HepG2 (cell line): ENCODE measurements around the gene UROD. TPM values are rescaled to one million over a fixed set of nuclear protein-coding genes. Genes with fewer than 3 reads are reported as not detected.
"Not testable (repeated sequence)": the region's sequence is repeated elsewhere in the genome, so short reads cannot be mapped to it uniquely, and the experiment has no call there.

Experiments
- ATAC-seq: fragments of 200-7000 bp; cut with Tn5 transposase; 3 replicates; pipeline ENCODE4 v1.9.1; 2020; ENCODE audit warnings: mild to moderate bottlenecking, moderate library complexity
- BruUV-seq: library from RNA; stranded (reverse); fragments of 400-500 nt; replicated peaks from 2 replicates; lab custom pipeline; 2021; lab: Mats Ljungman, UMichigan
- CTCF ChIA-PET: fragments of 300-600 bp; formaldehyde crosslinking; extraction: SDS; loops from one replicate; lab custom pipeline; 2021; ENCODE audit warnings: low total read pairs, inconsistent platforms, low intra/inter-chr PET ratio; lab: Yijun Ruan, JAX
- POLR2A ChIA-PET: fragments of 350-600 bp; sonication (Branson Sonifier 250); formaldehyde crosslinking; loops from one replicate; lab custom pipeline; 2020; ENCODE audit warnings: antibody characterized with exemption, inconsistent platforms; lab: Yijun Ruan, JAX
- DNase-seq: peaks from one replicate; pipeline ENCODE4 v3.0.0-alpha.2; 2015; ENCODE audit warnings: low spot score
- FAIRE-seq: peaks from 3 replicates; lab custom pipeline; 2011; peaks lifted over from hg19 to GRCh38; lab: Jason Lieb, UNC
- H2AFZ ChIP-seq: one replicate; pipeline ENCODE4 v1.6.1; 2011; ENCODE audit warnings: low read length, inconsistent platforms
- H3K27ac ChIP-seq: fragments of 300-600 bp; 3 replicates; pipeline ENCODE4 v1.8.0; 2011; ENCODE audit warnings: mixed run types, mild to moderate bottlenecking, mixed read lengths, low read length, inconsistent platforms; ENCODE audit not compliant: insufficient read depth; ENCODE audit errors: extremely low read length
- H3K27me3 ChIP-seq, 2 experiments: fragments of 200-600 bp in 1 of 2; 2 replicates in 1 of 2; 3 replicates in 1 of 2; pipeline versions ENCODE4 v1.6.0 to v1.8.0; 2011; ENCODE audit warnings: low read length in 2 of 2, mild to moderate bottlenecking in 2 of 2, moderate library complexity in 2 of 2, inconsistent platforms in 1 of 2; ENCODE audit not compliant: insufficient read depth in 2 of 2, control insufficient read depth in 1 of 2
- H3K36me3 ChIP-seq, 2 experiments: fragments of 200-600 bp in 1 of 2; replicated peaks in 1 of 2; 2 replicates in 1 of 2; 3 replicates in 1 of 2; pipeline versions ENCODE4 v1.5.1 to v1.8.0; 2011; ENCODE audit warnings: low read length in 2 of 2, inconsistent platforms in 1 of 2; ENCODE audit not compliant: insufficient read depth in 2 of 2, control insufficient read depth in 1 of 2
- H3K4me1 ChIP-seq: 2 replicates; pipeline ENCODE4 v1.5.1; 2012; ENCODE audit warnings: low read length, inconsistent platforms; ENCODE audit not compliant: insufficient read depth
- H3K4me2 ChIP-seq: 2 replicates; pipeline ENCODE4 v1.6.0; 2011; ENCODE audit warnings: low read depth, low read length, inconsistent platforms
- H3K4me3 ChIP-seq, 3 experiments: fragments of 200-600 bp in 1 of 3; sonication (generic), shearing (Covaris generic) in 1 of 3; replicated peaks in 1 of 3; 2 replicates each; pipeline ENCODE4 v1.5.1; 2011 to 2016; ENCODE audit warnings: low read length in 3 of 3, inconsistent platforms in 2 of 3, low read depth in 2 of 3, mild to moderate bottlenecking in 2 of 3, control low read depth in 1 of 3, mixed read lengths in 1 of 3; ENCODE audit not compliant: insufficient read depth in 1 of 3
- H3K79me2 ChIP-seq: one replicate; pipeline ENCODE4 v1.6.1; 2011; ENCODE audit warnings: low read length, inconsistent platforms; ENCODE audit not compliant: insufficient read depth
- H3K9ac ChIP-seq: 2 replicates; pipeline ENCODE4 v1.6.0; 2011; ENCODE audit warnings: mild to moderate bottlenecking, low read depth, low read length, inconsistent platforms; ENCODE audit not compliant: insufficient read depth
- H3K9me3 ChIP-seq: 2 replicates; pipeline ENCODE4 v1.5.1; 2012; ENCODE audit warnings: mild to moderate bottlenecking, low read length
- H4K20me1 ChIP-seq: 2 replicates; pipeline ENCODE4 v1.6.0; 2011; ENCODE audit warnings: inconsistent platforms, mild to moderate bottlenecking, low read length, moderate library complexity; ENCODE audit not compliant: insufficient read depth
- KMT2A ChIP-seq: sonication (generic); formaldehyde crosslinking; IDR thresholded peaks from 2 replicates; pipeline ENCODE4 v1.4.0; 2020; ENCODE audit warnings: missing genetic modification reagents
- SMC3 ChIP-seq: IDR thresholded peaks from 2 replicates; pipeline ENCODE4 v1.6.1; 2011; ENCODE audit warnings: low read length, improper control_type of control experiment
- STAG1 ChIP-seq: sonication (generic); formaldehyde crosslinking; IDR thresholded peaks from 2 replicates; pipeline ENCODE4 v1.4.0; 2020; ENCODE audit warnings: missing genetic modification reagents
- WGBS: methylation state at CpG from one replicate; pipeline ENCODE4 v1.1.6; 2017; ENCODE audit warnings: low lambda C conversion rate; 5-methylcytosine and 5-hydroxymethylcytosine counted together
- in situ Hi-C: cut with HindIII; loops from 2 replicates; pipeline ENCODE4 v1.10.0; 2017; ENCODE audit warnings: low pct_unique_long_range_greater_than_20kb; ENCODE audit not compliant: extremely low pct_ligation_motif_present
- intact Hi-C: fragments of 100-400 bp; cut with micrococcal nuclease; formaldehyde crosslinking; loops from one replicate; pipeline ENCODE4 v1.10.0; 2022; ENCODE audit not compliant: unreplicated experiment
- polyA plus RNA-seq, 8 experiments: library from polyadenylated mRNA; depleted of rRNA in 3 of 8; stranded (reverse) in 7 of 8; unstranded in 1 of 8; fragments of >200 nt; fragmentation: Illumina TruSeq in 4 of 8; extraction: Trizol in 4 of 8; gene quantifications; 2 replicates each; pipeline versions ENCODE4 v1.2.1 to v1.2.3, GENCODE V29; 2011 to 2016; ENCODE audit warnings: low read depth in 4 of 8, missing spikeins in 1 of 8, mixed read lengths in 1 of 8; ENCODE audit not compliant: insufficient read depth in 1 of 8
- total RNA-seq, 5 experiments: library from RNA; depleted of rRNA; stranded (reverse); fragments of >200 nt; fragmentation: Illumina TruSeq; extraction: Trizol; gene quantifications; 2 replicates each; pipeline ENCODE4 v1.2.3, GENCODE V29; 2016; ENCODE audit warnings: low read depth in 1 of 5
- TF ChIP-seq, protein P1 (sequence below): sonication (generic); formaldehyde crosslinking; IDR thresholded peaks from 2 replicates; pipeline ENCODE4 v1.8.1; 2023; ENCODE audit warnings: mild to moderate bottlenecking, moderate library complexity, missing genetic modification reagents
- TF ChIP-seq, protein P2 (sequence below): sonication (generic); formaldehyde crosslinking; IDR thresholded peaks from 2 replicates; pipeline ENCODE4 v1.5.0; 2020; ENCODE audit warnings: mild to moderate bottlenecking, missing genetic modification reagents, moderate library complexity

The UROD gene
- total and polyA plus RNA-seq, 2 of the 13 experiments (the other 11 are each of a cell fraction or from before 2014, with no cell fraction given): 162 to 171 TPM

DNA sequence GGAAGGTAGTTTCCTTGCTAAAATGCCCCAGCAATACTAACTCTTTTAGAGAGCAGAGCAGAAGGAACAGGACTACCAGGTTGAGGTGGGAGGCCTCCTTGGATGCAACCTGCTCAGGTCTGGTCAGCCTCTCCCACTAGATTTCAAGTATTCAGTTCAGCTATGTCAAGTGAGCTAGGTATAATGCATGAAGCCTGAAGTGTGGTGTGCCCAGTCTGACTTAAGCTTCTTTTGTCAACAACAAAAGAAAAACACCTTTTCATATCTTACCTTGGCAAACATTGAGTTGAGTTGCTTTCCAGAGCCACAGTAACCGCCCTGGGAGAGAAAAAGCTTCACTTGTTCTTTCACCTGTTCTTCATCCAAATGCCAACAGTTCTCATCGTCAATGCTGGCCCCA, 47.8 kb downstream of the UROD start:
- CTCF ChIA-PET: no interaction called here
- Histone ChIP-seq H4K20me1 (no peaks in the 10 kb centered on the region), H3K4me2 (no peak overlapping the region), H3K79me2 (no peaks in the 10 kb centered on the region), H3K9me3 (no peaks in the 10 kb centered on the region), H2AFZ (no peak overlapping the region), H3K36me3 (peaks cover 10 to 42% of the 10 kb centered on the region in 2 experiments), H3K4me3 (no peak overlapping the region), H3K4me1 (no peaks in the 10 kb centered on the region), H3K27ac (no peak overlapping the region), H3K9ac (no peak overlapping the region), H3K27me3 (no peaks in the 10 kb centered on the region)
- in situ Hi-C loops (no loop called here), intact Hi-C loops (no loop called here)
- BruUV-seq: no TSS peak
- FAIRE-seq (no peak), DNase-seq (no peak), ATAC-seq (no peak)
- 96% methylated on average over 2 of the region's 2 CpGs for WGBS
- no peak for TF ChIP-seq KMT2A
- POLR2A ChIA-PET: no interaction called here

DNA sequence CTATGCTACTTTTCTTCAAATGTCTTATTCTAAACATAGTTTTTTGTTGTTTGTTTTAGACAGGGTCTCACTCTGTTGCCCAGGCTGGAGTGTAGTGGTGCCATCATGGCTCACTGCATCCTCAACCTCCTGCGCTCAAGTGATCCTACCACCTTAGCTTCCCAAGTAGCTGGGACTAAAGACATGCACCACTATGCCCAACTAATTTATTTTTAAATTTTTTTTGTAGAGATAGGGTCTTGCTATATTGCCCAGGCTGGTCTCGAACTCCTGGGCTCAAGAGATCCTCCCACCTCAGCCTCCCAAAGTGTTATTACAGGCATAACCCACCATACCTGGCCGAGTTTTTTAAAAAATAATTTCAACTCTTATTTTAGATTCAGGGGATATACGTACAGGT, 50.4 kb downstream of the UROD start:
- FAIRE-seq, H3K9ac ChIP-seq, intact Hi-C loops, H3K27ac ChIP-seq, H3K4me2 ChIP-seq, H3K4me3 ChIP-seq, H3K79me2 ChIP-seq, H4K20me1 ChIP-seq, H3K27me3 ChIP-seq, in situ Hi-C loops, DNase-seq, ATAC-seq, H3K4me1 ChIP-seq, CTCF ChIA-PET, H2AFZ ChIP-seq, POLR2A ChIA-PET, BruUV-seq, H3K9me3 ChIP-seq: not testable (repeated sequence)
- H3K36me3 ChIP-seq: peaks cover 6 to 25% of the 10 kb centered on the region in 2 experiments
- WGBS: 94% methylated on average over 4 of the region's 4 CpGs

DNA sequence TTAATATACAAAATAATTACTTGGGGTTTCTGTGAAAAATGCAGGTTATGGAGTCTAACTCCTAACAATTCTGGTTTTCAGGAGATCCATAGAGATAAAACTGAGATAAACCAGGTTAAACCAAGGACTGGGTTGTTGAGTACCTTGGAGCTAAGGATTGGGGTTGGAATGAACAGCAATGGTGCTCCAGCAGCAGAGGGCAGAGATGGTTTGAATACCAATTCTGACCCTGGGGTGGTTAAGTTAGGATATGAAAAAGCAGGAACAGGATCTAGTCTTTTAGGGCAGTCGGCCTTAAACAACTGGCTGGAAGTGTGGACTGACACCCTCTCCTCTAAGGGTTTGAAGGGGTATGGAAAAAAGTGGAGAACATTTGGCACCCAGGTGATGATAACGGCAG, 53.0 kb downstream of the UROD start:
- FAIRE-seq: no peak
- no peaks in the 10 kb centered on the region for H3K4me1 ChIP-seq
- no peak overlapping the region for H3K27ac ChIP-seq
- POLR2A ChIA-PET: interaction anchor here (0.9 kb wide), 1 partner anchor 238 kb away, joined by 5 read pairs; no protein-coding TSS in a partner anchor
- peak; percentile 14 for DNase-seq
- intact Hi-C loops: no loop called here
- ATAC-seq: peak; percentile 39; the same call in 2 of the 3 replicates
- H3K36me3 ChIP-seq: peaks cover 0 to under 1% of the 10 kb centered on the region in 2 experiments; a peak in 1 of 5 replicates
- 91% methylated on average over 2 of the region's 2 CpGs for WGBS
- in situ Hi-C loops: no loop called here
- no peaks in the 10 kb centered on the region for H4K20me1 ChIP-seq
- H3K4me3 ChIP-seq: no peak overlapping the region
- H3K9ac ChIP-seq: no peak overlapping the region
- no peak overlapping the region for H3K4me2 ChIP-seq
- no peak overlapping the region for H2AFZ ChIP-seq
- CTCF ChIA-PET: interaction anchor here (1.1 to 1.3 kb wide), 2 partner anchors 166 to 235 kb away, joined by 3 read pairs; no protein-coding TSS in a partner anchor
- H3K27me3 ChIP-seq: no peaks in the 10 kb centered on the region
- H3K79me2 ChIP-seq: no peaks in the 10 kb centered on the region
- BruUV-seq: no TSS peak
- H3K9me3 ChIP-seq: no peaks in the 10 kb centered on the region
- TF ChIP-seq STAG1 (CRISPR knock-in tag) (peak; percentile 74), SMC3 (peak; percentile 44)
- TF ChIP-seq, protein P1, sequence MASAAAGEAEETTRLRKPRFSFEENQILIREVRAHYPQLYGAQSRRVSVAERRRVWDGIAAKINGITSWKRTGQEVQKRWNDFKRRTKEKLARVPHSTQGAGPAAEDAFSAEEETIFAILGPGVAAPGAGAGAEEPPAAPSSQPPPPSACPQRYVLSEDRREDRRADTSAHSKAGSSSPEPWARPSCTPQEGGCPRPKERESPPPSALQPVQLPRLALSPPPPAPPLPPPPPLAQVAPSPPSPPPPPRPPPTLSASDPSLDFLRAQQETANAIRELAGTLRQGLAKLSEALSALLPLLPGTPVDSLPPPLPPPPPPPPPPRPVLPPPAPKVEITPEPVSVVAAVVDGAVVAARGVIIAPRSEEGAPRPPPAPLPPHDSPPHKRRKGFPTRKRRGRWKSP: no peak
- TF ChIP-seq, protein P2, sequence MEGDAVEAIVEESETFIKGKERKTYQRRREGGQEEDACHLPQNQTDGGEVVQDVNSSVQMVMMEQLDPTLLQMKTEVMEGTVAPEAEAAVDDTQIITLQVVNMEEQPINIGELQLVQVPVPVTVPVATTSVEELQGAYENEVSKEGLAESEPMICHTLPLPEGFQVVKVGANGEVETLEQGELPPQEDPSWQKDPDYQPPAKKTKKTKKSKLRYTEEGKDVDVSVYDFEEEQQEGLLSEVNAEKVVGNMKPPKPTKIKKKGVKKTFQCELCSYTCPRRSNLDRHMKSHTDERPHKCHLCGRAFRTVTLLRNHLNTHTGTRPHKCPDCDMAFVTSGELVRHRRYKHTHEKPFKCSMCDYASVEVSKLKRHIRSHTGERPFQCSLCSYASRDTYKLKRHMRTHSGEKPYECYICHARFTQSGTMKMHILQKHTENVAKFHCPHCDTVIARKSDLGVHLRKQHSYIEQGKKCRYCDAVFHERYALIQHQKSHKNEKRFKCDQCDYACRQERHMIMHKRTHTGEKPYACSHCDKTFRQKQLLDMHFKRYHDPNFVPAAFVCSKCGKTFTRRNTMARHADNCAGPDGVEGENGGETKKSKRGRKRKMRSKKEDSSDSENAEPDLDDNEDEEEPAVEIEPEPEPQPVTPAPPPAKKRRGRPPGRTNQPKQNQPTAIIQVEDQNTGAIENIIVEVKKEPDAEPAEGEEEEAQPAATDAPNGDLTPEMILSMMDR (CRISPR knock-in tag): peak; percentile 54
